ENCODE measurements around the gene DTL. TPM values are rescaled to one million over a fixed set of nuclear protein-coding genes. Genes with fewer than 3 reads are reported as not detected.

The DTL gene
- total RNA-seq, 1 experiment from 2014 or later: 26.7 TPM

- ATAC-seq (no peak), DNase-seq (ENCODE audit: low read depth, low spot score) (no peak)
- POLR2A ChIA-PET: no interaction called here
- TF ChIP-seq SIN3A (IDR thresholded peaks at IDR 0.05; ENCODE audit: borderline replicate concordance, insufficient read depth, low read depth, low read length): no peak
- no peak for TF ChIP-seq POLR2AphosphoS5 (IDR thresholded peaks at IDR 0.05; ENCODE audit: low read depth, low read length)
- TF ChIP-seq TCF7L2 (IDR thresholded peaks at IDR 0.05; ENCODE audit: low read depth, low read length): no peak
- no peak for TF ChIP-seq REST (IDR thresholded peaks at IDR 0.05; ENCODE audit: insufficient read depth in 1 of 2, low read depth in 2 of 2, low read length in 1 of 2)
- no peak for TF ChIP-seq CTCF (IDR thresholded peaks at IDR 0.05)
- BruUV-seq (replicated peaks): no TSS peak
- no peak overlapping the region for H3K27ac ChIP-seq (ENCODE audit: low read length)
- H3K36me3 ChIP-seq (ENCODE audit: control insufficient read depth, insufficient read depth, low read length): no peaks in the 10 kb centered on the region
- no peaks in the 10 kb centered on the region for H3K27me3 ChIP-seq (ENCODE audit: control insufficient read depth, insufficient read depth, low read length)
- in situ Hi-C loops (cut with HindIII; ENCODE audit: low pct_unique_long_range_greater_than_20kb, low sequenced_read_pairs) (no loop called here), intact Hi-C loops (cut with micrococcal nuclease; ENCODE audit: unreplicated experiment) (no loop called here)
- no peaks in the 10 kb centered on the region for H3K9me3 ChIP-seq (ENCODE audit: control insufficient read depth, insufficient read depth, low read depth, low read length)
- H3K4me3 ChIP-seq (ENCODE audit: low read depth in 2 of 2, low read length in 2 of 2): no peak overlapping the region
- CTCF ChIA-PET: no interaction called here
- no peaks in the 10 kb centered on the region for H3K4me1 ChIP-seq (ENCODE audit: control insufficient read depth, insufficient read depth, low read length)
Observed at GRCh38 chr1:212137854-212138253, 102.3 kb downstream of the DTL start.

GRCh38 chr1:212138457-212138856, 102.9 kb downstream of the DTL start:
- ATAC-seq (no peak), DNase-seq (ENCODE audit: low read depth, low spot score) (no peak)
- CTCF ChIA-PET: no interaction called here
- Histone ChIP-seq H3K27ac (ENCODE audit: low read length) (no peak overlapping the region), H3K4me3 (ENCODE audit: low read depth in 2 of 2, low read length in 2 of 2) (no peak overlapping the region), H3K4me1 (ENCODE audit: control insufficient read depth, insufficient read depth, low read length) (no peaks in the 10 kb centered on the region), H3K27me3 (ENCODE audit: control insufficient read depth, insufficient read depth, low read length) (no peaks in the 10 kb centered on the region), H3K9me3 (ENCODE audit: control insufficient read depth, insufficient read depth, low read depth, low read length) (no peaks in the 10 kb centered on the region), H3K36me3 (ENCODE audit: control insufficient read depth, insufficient read depth, low read length) (no peaks in the 10 kb centered on the region)
- intact Hi-C loops (cut with micrococcal nuclease; ENCODE audit: unreplicated experiment): no loop called here
- TF ChIP-seq TCF7L2 (IDR thresholded peaks at IDR 0.05; ENCODE audit: low read depth, low read length): no peak
- no peak for TF ChIP-seq REST (IDR thresholded peaks at IDR 0.05; ENCODE audit: insufficient read depth in 1 of 2, low read depth in 2 of 2, low read length in 1 of 2)
- no peak for TF ChIP-seq CTCF (IDR thresholded peaks at IDR 0.05)
- in situ Hi-C loops (cut with HindIII; ENCODE audit: low pct_unique_long_range_greater_than_20kb, low sequenced_read_pairs): no loop called here
- POLR2A ChIA-PET: interaction anchor here (0.6 kb wide), 1 partner anchor 13 kb away, joined by 3 read pairs; no protein-coding TSS in a partner anchor
- no TSS peak for BruUV-seq (replicated peaks)
